ENCODE data around the gene SORCS2. TPM values are rescaled to one million over a fixed set of nuclear protein-coding genes. Genes with fewer than 3 reads are reported as not detected.
"Not testable (repeated sequence)": the region's sequence is repeated elsewhere in the genome, so short reads cannot be mapped to it uniquely, and the experiment has no call there.

SORCS2 gene
- polyA plus RNA-seq, 1 donor, result 6.9 TPM

- DNase-seq, result no peak
Observed at GRCh38 chr4:7200801-7201200, 8.5 kb downstream of the SORCS2 start.

- no peak for DNase-seq
Observed at GRCh38 chr4:7201420-7202305, 9.3 kb downstream of the SORCS2 start.

- no peak for DNase-seq
Observed at GRCh38 chr4:7202411-7202810, 10.1 kb downstream of the SORCS2 start.

- no peak for DNase-seq
Observed at GRCh38 chr4:7204656-7205387, 12.5 kb downstream of the SORCS2 start.

- no peak for DNase-seq
Observed at GRCh38 chr4:7206385-7206784, 14.0 kb downstream of the SORCS2 start.

- peak; percentile 92 for DNase-seq
Observed at GRCh38 chr4:7206911-7207567, 14.7 kb downstream of the SORCS2 start.

GRCh38 chr4:7207628-7208231 lies 15.4 kb downstream of the SORCS2 start:
- DNase-seq, result peak; percentile 66

- no peak for DNase-seq
Observed at GRCh38 chr4:7208509-7209451, 16.4 kb downstream of the SORCS2 start.

GRCh38 chr4:7209699-7210098 lies 17.4 kb downstream of the SORCS2 start:
- no peak for DNase-seq

- no peak for DNase-seq
Observed at GRCh38 chr4:7210824-7211223, 18.5 kb downstream of the SORCS2 start.

- DNase-seq, result no peak
Observed at GRCh38 chr4:7212101-7212674, 19.9 kb downstream of the SORCS2 start.

- no peak for DNase-seq
Observed at GRCh38 chr4:7212921-7213320, 20.6 kb downstream of the SORCS2 start.

- DNase-seq, result no peak
Observed at GRCh38 chr4:7213807-7214206, 21.5 kb downstream of the SORCS2 start.

GRCh38 chr4:7214359-7214758 lies 22.0 kb downstream of the SORCS2 start:
- DNase-seq, result no peak

GRCh38 chr4:7215187-7215586 lies 22.8 kb downstream of the SORCS2 start:
- not testable (repeated sequence) for DNase-seq

- no peak for DNase-seq
Observed at GRCh38 chr4:7217039-7217438, 24.7 kb downstream of the SORCS2 start.

- no peak for DNase-seq
Observed at GRCh38 chr4:7217474-7218321, 25.4 kb downstream of the SORCS2 start.

GRCh38 chr4:7218686-7219085 lies 26.3 kb downstream of the SORCS2 start:
- no peak for DNase-seq

- no peak for DNase-seq
Observed at GRCh38 chr4:7222521-7222920, 30.2 kb downstream of the SORCS2 start.

- no peak for DNase-seq
Observed at GRCh38 chr4:7223541-7223940, 31.2 kb downstream of the SORCS2 start.
